Stimulated activated CD4-positive, alpha-beta T cell treated with anti-CD3 and anti-CD28 coated beads, Interleukin-2, amount 100 ng/mL, for 48 hours (primary cell): ENCODE data around the gene QSER1.
"Not testable (repeated sequence)": the region's sequence is repeated elsewhere in the genome, so short reads cannot be mapped to it uniquely, and the experiment has no call there.

Source experiments
- DNase-seq, 2 donors: peaks; one replicate each; pipeline ENCODE4 v3.0.0-alpha.2; 2020

Gene QSER1

GRCh38 chr11:33006010-33006409, 113.4 kb downstream of the QSER1 start:
- DNase-seq: no peak

DNA sequence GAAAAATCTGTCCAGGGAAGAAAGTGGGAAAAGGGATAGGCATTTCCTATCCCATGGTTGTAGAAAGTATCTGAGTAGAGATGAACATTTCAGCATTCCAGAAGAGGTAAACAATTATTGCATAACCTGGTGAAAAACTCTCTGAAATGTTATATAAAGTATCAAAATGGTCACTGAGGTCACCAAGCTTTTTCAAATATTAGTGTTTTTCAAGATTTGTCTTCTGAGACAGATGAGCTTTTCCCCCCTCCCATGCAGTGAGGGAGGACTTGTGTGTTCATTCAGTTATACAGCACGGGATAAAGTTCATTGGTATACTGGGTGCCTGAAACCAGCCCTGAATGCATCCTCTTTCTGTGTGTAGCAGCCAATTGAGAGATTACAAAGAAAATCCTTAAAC, 121.1 kb downstream of the QSER1 start:
- DNase-seq: no peak

- peak; percentile 68 to 76 for DNase-seq
These were observed 123.3 kb downstream of the QSER1 start, which contains the start of gene DEPDC7 for GRCh38 chr11:33015621-33016551. DEPDC7 (plus strand) TSS chr11:33015878; CDS start chr11:33015956, 78 bp downstream.

DNA sequence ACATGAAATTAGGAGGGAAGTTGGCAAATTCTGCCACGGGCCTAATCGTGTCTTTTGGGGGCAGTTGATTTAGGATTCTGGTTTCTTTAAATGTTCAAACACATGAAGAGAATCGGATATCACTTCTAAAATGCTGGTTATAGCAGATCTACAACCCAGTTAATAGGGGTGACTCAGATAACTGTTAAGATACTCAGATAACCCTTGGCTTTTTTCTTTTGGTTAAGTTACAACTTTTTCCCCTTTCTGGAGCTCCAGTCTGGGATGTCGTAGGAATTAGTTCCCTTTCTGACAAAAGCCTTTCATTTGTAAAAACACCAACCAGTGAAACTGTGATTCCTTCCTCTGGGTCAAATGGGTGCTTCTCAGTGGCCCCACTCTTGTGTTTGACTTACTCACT, 124.0 kb downstream of the QSER1 start:
- DNase-seq: no peak

- no peak for DNase-seq
These were observed 124.9 kb downstream of the QSER1 start for GRCh38 chr11:33017478-33017877.

DNA sequence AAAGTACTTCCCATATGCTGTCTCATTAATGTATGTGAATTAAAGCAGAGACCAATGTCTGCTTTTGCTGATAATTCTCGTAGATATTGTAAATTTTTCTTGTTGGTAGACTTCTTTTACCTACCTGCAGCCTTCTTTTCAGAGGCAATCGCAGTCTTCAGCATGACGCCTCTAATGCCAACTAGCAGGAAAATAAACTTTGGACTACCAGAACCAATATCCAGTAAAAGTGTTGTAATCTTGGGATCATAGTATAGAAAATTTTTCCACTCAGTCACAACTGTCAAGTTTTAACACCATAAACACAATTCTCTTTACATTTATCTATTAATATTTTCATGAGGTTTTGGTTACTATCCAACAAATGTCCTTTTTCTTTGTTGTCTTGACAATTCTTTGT, 125.4 kb downstream of the QSER1 start:
- DNase-seq: no peak

DNA sequence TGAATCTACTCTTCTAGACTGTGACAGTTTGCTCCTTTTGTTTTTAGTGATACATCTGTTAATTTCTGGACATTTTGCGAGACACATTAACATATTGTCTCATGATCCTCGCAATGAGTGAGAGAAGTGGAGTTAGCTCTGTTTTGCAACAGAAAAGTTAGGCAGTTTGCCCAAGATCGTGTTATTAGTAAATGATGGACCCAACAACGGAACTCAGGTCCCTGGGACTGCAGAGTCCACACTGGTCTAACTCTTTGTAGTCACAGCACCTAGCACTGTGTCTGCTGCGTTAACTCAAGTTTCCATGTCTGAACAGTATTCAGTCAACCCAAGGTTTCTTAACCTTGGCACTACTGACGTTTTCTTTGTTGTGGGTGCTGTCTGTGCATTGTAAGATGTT, 126.2 kb downstream of the QSER1 start:
- DNase-seq: no peak

- DNase-seq: no peak
These were observed 128.9 kb downstream of the QSER1 start for GRCh38 chr11:33021501-33021900.

- no peak for DNase-seq
These were observed 129.3 kb downstream of the QSER1 start for GRCh38 chr11:33021937-33022336.

- no peak for DNase-seq
These were observed 132.7 kb downstream of the QSER1 start for GRCh38 chr11:33025339-33025722.

- no peak for DNase-seq
These were observed 134.6 kb downstream of the QSER1 start for GRCh38 chr11:33027233-33027632.

- DNase-seq: no peak
These were observed 135.4 kb downstream of the QSER1 start for GRCh38 chr11:33027846-33028536.

GRCh38 chr11:33028537-33028914, 135.9 kb downstream of the QSER1 start:
- DNase-seq: no peak

GRCh38 chr11:33029218-33029617, 136.6 kb downstream of the QSER1 start:
- not testable (repeated sequence) for DNase-seq
